ENCODE measurements around the gene CPE.
"Not testable (repeated sequence)": the region's sequence is repeated elsewhere in the genome, so short reads cannot be mapped to it uniquely, and the experiment has no call there.

The CPE gene

DNA sequence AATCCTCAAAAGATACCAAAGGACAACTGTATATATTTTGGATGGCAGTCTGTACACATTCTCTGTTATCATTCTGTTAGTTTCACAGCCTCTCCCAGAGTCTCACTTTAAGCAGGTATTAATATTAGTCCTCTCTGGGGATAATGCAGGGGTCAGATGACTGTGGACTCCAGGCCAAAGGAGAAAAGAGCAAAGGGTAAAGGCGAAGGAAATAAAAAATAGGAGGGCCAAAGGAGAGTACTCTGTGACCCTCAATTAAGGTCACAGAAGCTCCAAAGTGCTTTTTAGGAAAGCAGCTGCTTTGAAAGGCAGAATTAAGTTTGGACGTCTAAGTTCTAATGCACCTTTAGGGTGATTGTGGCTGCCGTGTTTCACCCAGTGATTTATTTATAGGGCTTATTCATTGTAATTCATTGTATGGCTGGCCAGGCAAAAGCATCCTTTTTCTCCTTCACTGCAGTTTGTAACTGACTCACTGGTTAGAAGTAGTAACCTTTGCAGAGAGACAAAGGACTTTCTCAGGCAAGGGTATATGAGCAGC, 43.6 kb upstream of the CPE start:
- Histone ChIP-seq H3K36me3 (ENCODE audit: control insufficient read depth in 4 of 4, insufficient read depth in 4 of 4, low read length in 3 of 4) (peaks cover 7 to 79% (median 29%) of the 10 kb centered on the region in 4 experiments), H3K9me3 (ENCODE audit: control extremely low read depth in 1 of 5, control insufficient read depth in 4 of 5, insufficient read depth in 2 of 5, low read depth in 1 of 5, low read length in 4 of 5) (no peaks in the 10 kb centered on the region), H3K4me1 (ENCODE audit: control extremely low read depth in 1 of 4, control insufficient read depth in 4 of 4, insufficient read depth in 4 of 4, low read length in 3 of 4) (peaks cover 0 to 39% (median under 1%) of the 10 kb centered on the region in 4 experiments), H3K4me3 (ENCODE audit: control insufficient read depth in 1 of 7, extremely low read depth in 1 of 7, insufficient read depth in 4 of 7, low read depth in 2 of 7, low read length in 6 of 7) (no peak overlapping the region), H3K27me3 (replicated peaks in 2 of 5; ENCODE audit: control insufficient read depth in 4 of 5, insufficient read depth in 5 of 5, low read length in 4 of 5) (no peaks in the 10 kb centered on the region), H3K27ac (ENCODE audit: insufficient read depth in 1 of 2, low read depth in 1 of 2, low read length in 2 of 2, poor library complexity in 1 of 2, severe bottlenecking in 2 of 2) (no peak overlapping the region)
- ChIA-PET CTCF (no interaction called here), POLR2A (no interaction called here)
- no peak for DNase-seq
- WGBS (ENCODE audit: insufficient coverage): 96% methylated on average over 3 of the region's 3 CpGs

- Histone ChIP-seq H3K4me3 (ENCODE audit: control insufficient read depth in 1 of 7, extremely low read depth in 1 of 7, insufficient read depth in 4 of 7, low read depth in 2 of 7, low read length in 6 of 7) (no peak overlapping the region), H3K9me3 (ENCODE audit: control extremely low read depth in 1 of 5, control insufficient read depth in 4 of 5, insufficient read depth in 2 of 5, low read depth in 1 of 5, low read length in 4 of 5) (no peaks in the 10 kb centered on the region), H3K4me1 (ENCODE audit: control extremely low read depth in 1 of 4, control insufficient read depth in 4 of 4, insufficient read depth in 4 of 4, low read length in 3 of 4) (peaks cover 0 to 25% (median under 1%) of the 10 kb centered on the region in 4 experiments), H3K27ac (ENCODE audit: insufficient read depth in 1 of 2, low read depth in 1 of 2, low read length in 2 of 2, poor library complexity in 1 of 2, severe bottlenecking in 2 of 2) (no peak overlapping the region), H3K36me3 (ENCODE audit: control insufficient read depth in 4 of 4, insufficient read depth in 4 of 4, low read length in 3 of 4) (peaks cover 7 to 75% (median 32%) of the 10 kb centered on the region in 4 experiments), H3K27me3 (replicated peaks in 2 of 5; ENCODE audit: control insufficient read depth in 4 of 5, insufficient read depth in 5 of 5, low read length in 4 of 5) (no peaks in the 10 kb centered on the region)
- POLR2A ChIA-PET: no interaction called here
- CTCF ChIA-PET: no interaction called here
- WGBS (ENCODE audit: insufficient coverage): 100% methylated on average over 1 of the region's 6 CpGs
- no peak for DNase-seq
Observed at GRCh38 chr4:165336743-165337142, 42.1 kb upstream of the CPE start.

GRCh38 chr4:165342340-165342739, 36.5 kb upstream of the CPE start:
- WGBS (ENCODE audit: insufficient coverage): 100% methylated on average over 2 of the region's 5 CpGs
- H3K9me3 ChIP-seq (ENCODE audit: control extremely low read depth in 1 of 5, control insufficient read depth in 4 of 5, insufficient read depth in 2 of 5, low read depth in 1 of 5, low read length in 4 of 5); POLR2A ChIA-PET; DNase-seq; H3K27me3 ChIP-seq (replicated peaks in 2 of 5; ENCODE audit: control insufficient read depth in 4 of 5, insufficient read depth in 5 of 5, low read length in 4 of 5); H3K4me1 ChIP-seq (ENCODE audit: control extremely low read depth in 1 of 4, control insufficient read depth in 4 of 4, insufficient read depth in 4 of 4, low read length in 3 of 4); H3K4me3 ChIP-seq (ENCODE audit: control insufficient read depth in 1 of 7, extremely low read depth in 1 of 7, insufficient read depth in 4 of 7, low read depth in 2 of 7, low read length in 6 of 7); H3K27ac ChIP-seq (ENCODE audit: insufficient read depth in 1 of 2, low read depth in 1 of 2, low read length in 2 of 2, poor library complexity in 1 of 2, severe bottlenecking in 2 of 2): not testable (repeated sequence)
- CTCF ChIA-PET: interaction anchor here (0.6 to 8.0 kb wide), 7 partner anchors 13 to 563 kb away, joined by 3 to 76 read pairs (median 5); partner anchors contain the start of genes MSMO1 and TMEM192
- peaks cover 2 to 40% (median 22%) of the 10 kb centered on the region in 4 experiments for H3K36me3 ChIP-seq (ENCODE audit: control insufficient read depth in 4 of 4, insufficient read depth in 4 of 4, low read length in 3 of 4)

DNA sequence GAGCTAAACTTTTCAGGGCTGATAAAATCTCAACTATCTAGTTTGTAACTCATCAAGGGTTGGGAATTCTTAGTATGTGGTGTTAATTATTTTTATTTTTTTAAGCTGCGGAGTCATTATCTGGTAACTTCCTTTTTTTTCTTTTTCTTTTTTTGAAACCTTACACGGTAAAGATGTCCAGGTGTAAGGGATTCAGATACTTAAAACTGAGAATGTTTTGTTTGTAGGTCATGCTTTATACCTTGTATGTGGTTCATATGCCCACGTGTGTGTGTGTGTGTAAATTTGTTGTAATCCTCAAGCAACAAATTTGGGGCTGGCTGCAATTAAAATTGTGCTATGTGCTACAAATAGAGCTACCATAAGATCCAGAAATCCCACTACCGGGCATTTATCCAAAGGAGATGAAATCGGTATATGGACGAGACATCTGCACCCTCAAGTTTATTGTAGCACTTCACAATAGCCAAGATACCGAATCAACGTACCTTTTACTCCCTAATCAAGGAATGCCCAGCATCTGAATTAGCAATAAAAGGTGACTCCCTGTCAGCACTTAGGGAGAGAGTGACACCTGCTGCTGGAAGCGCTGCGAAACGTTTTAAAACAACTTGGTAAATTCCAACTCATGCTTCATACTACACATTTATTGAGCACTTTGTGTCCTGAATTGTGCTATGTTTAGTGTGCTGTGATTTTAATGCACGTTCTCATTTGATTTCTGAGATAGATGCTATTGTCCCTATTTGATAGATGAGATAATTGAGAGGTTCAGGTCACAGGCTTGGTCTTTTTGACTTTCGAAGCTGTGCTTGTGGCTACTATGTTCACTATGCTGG, 35.2 kb upstream of the CPE start:
- WGBS (ENCODE audit: insufficient coverage): 86% methylated on average over 6 of the region's 13 CpGs
- H3K4me1 ChIP-seq (ENCODE audit: control extremely low read depth in 1 of 4, control insufficient read depth in 4 of 4, insufficient read depth in 4 of 4, low read length in 3 of 4): no peaks in the 10 kb centered on the region
- DNase-seq: peak; percentile 25 to 53 (median 46)
- H3K27ac ChIP-seq (ENCODE audit: insufficient read depth in 1 of 2, low read depth in 1 of 2, low read length in 2 of 2, poor library complexity in 1 of 2, severe bottlenecking in 2 of 2): no peak overlapping the region
- H3K4me3 ChIP-seq (ENCODE audit: control insufficient read depth in 1 of 7, extremely low read depth in 1 of 7, insufficient read depth in 4 of 7, low read depth in 2 of 7, low read length in 6 of 7): no peak overlapping the region
- ChIA-PET CTCF (interaction anchor here (0.6 to 8.0 kb wide), 14 partner anchors 9 to 230 kb away, joined by 3 to 76 read pairs (median 3); partner anchors contain the start of genes MSMO1 and TMEM192), POLR2A (no interaction called here)
- H3K36me3 ChIP-seq (ENCODE audit: control insufficient read depth in 4 of 4, insufficient read depth in 4 of 4, low read length in 3 of 4): peaks cover under 1 to 34% (median 17%) of the 10 kb centered on the region in 4 experiments
- H3K27me3 ChIP-seq (replicated peaks in 2 of 5; ENCODE audit: control insufficient read depth in 4 of 5, insufficient read depth in 5 of 5, low read length in 4 of 5): no peaks in the 10 kb centered on the region
- no peaks in the 10 kb centered on the region for H3K9me3 ChIP-seq (ENCODE audit: control extremely low read depth in 1 of 5, control insufficient read depth in 4 of 5, insufficient read depth in 2 of 5, low read depth in 1 of 5, low read length in 4 of 5)

- Histone ChIP-seq H3K4me3 (ENCODE audit: control insufficient read depth in 1 of 7, extremely low read depth in 1 of 7, insufficient read depth in 4 of 7, low read depth in 2 of 7, low read length in 6 of 7) (no peak overlapping the region), H3K9me3 (ENCODE audit: control extremely low read depth in 1 of 5, control insufficient read depth in 4 of 5, insufficient read depth in 2 of 5, low read depth in 1 of 5, low read length in 4 of 5) (no peaks in the 10 kb centered on the region), H3K27me3 (replicated peaks in 2 of 5; ENCODE audit: control insufficient read depth in 4 of 5, insufficient read depth in 5 of 5, low read length in 4 of 5) (no peaks in the 10 kb centered on the region), H3K4me1 (ENCODE audit: control extremely low read depth in 1 of 4, control insufficient read depth in 4 of 4, insufficient read depth in 4 of 4, low read length in 3 of 4) (no peaks in the 10 kb centered on the region), H3K36me3 (ENCODE audit: control insufficient read depth in 4 of 4, insufficient read depth in 4 of 4, low read length in 3 of 4) (peaks cover 0 to 15% (median 7%) of the 10 kb centered on the region in 4 experiments), H3K27ac (ENCODE audit: insufficient read depth in 1 of 2, low read depth in 1 of 2, low read length in 2 of 2, poor library complexity in 1 of 2, severe bottlenecking in 2 of 2) (no peak overlapping the region)
- POLR2A ChIA-PET: no interaction called here
- 99% methylated on average over 6 of the region's 10 CpGs for WGBS (ENCODE audit: insufficient coverage)
- CTCF ChIA-PET: interaction anchor here (0.7 to 8.0 kb wide), 8 partner anchors 10 to 284 kb away, joined by 3 to 76 read pairs (median 3); partner anchors contain the start of gene TMEM192
- peak in 1 of 3 donors; percentile 5 for DNase-seq
Observed at GRCh38 chr4:165345666-165346417, 33.0 kb upstream of the CPE start.

- CTCF ChIA-PET: interaction anchor here (1.2 to 1.4 kb wide), 2 partner anchors 11 to 581 kb away, joined by 3 to 4 read pairs; no protein-coding TSS in a partner anchor
- no peaks in the 10 kb centered on the region for H3K27me3 ChIP-seq (replicated peaks in 2 of 5; ENCODE audit: control insufficient read depth in 4 of 5, insufficient read depth in 5 of 5, low read length in 4 of 5)
- no peak for DNase-seq
- POLR2A ChIA-PET: interaction anchor here (0.7 kb wide), 1 partner anchor 591 kb away, joined by 3 read pairs; no protein-coding TSS in a partner anchor
- 80% methylated on average over 1 of the region's 3 CpGs for WGBS (ENCODE audit: insufficient coverage)
- no peak overlapping the region for H3K4me3 ChIP-seq (ENCODE audit: control insufficient read depth in 1 of 7, extremely low read depth in 1 of 7, insufficient read depth in 4 of 7, low read depth in 2 of 7, low read length in 6 of 7)
- H3K27ac ChIP-seq (ENCODE audit: insufficient read depth in 1 of 2, low read depth in 1 of 2, low read length in 2 of 2, poor library complexity in 1 of 2, severe bottlenecking in 2 of 2): no peak overlapping the region
- no peaks in the 10 kb centered on the region for H3K4me1 ChIP-seq (ENCODE audit: control extremely low read depth in 1 of 4, control insufficient read depth in 4 of 4, insufficient read depth in 4 of 4, low read length in 3 of 4)
- no peaks in the 10 kb centered on the region for H3K9me3 ChIP-seq (ENCODE audit: control extremely low read depth in 1 of 5, control insufficient read depth in 4 of 5, insufficient read depth in 2 of 5, low read depth in 1 of 5, low read length in 4 of 5)
- peaks cover 0 to 1% (median 0%) of the 10 kb centered on the region in 4 experiments for H3K36me3 ChIP-seq (ENCODE audit: control insufficient read depth in 4 of 4, insufficient read depth in 4 of 4, low read length in 3 of 4)
Observed at GRCh38 chr4:165347647-165348569, 30.9 kb upstream of the CPE start.
